ENCODE measurements around the gene ANKS6. TPM values are rescaled to one million over a fixed set of nuclear protein-coding genes. Genes with fewer than 3 reads are reported as not detected.

Gene ANKS6
- total RNA-seq, 1 donor from 2014 or later = 23.8 TPM

GRCh38 chr9:98808411-98808815, 12.1 kb upstream of the ANKS6 start:
- no peak for DNase-seq (ENCODE audit: low read depth)
- peak overlapping the region; percentile 71 for H3K4me3 ChIP-seq (ENCODE audit: low read depth, low read length)
- no peak for TF ChIP-seq CTCF (conservative IDR thresholded peaks at IDR 0.05; ENCODE audit: low read depth, low read length)

GRCh38 chr9:98807814-98808195, 11.4 kb upstream of the ANKS6 start:
- DNase-seq (ENCODE audit: low read depth) = no peak
- H3K4me3 ChIP-seq (ENCODE audit: low read depth, low read length) = peak overlapping the region; percentile 71
- TF ChIP-seq CTCF (conservative IDR thresholded peaks at IDR 0.05; ENCODE audit: low read depth, low read length) = no peak

- no peak for DNase-seq (ENCODE audit: low read depth)
- peak within 1 kb of the TSS; percentile 71 for H3K4me3 ChIP-seq (ENCODE audit: low read depth, low read length)
- TF ChIP-seq CTCF (conservative IDR thresholded peaks at IDR 0.05; ENCODE audit: low read depth, low read length) = no peak
Observed at GRCh38 chr9:98807070-98807813, 10.9 kb upstream of the ANKS6 start, which contains the start of gene GALNT12. Gene GALNT12, plus strand, starts transcription at chr9:98807670. Its CDS starts 29 bp downstream, at chr9:98807699.

- peak; percentile 45 for DNase-seq (ENCODE audit: low read depth)
- peak; percentile 30 for TF ChIP-seq CTCF (conservative IDR thresholded peaks at IDR 0.05; ENCODE audit: low read depth, low read length)
- H3K4me3 ChIP-seq (ENCODE audit: low read depth, low read length) = no peak overlapping the region
Observed at GRCh38 chr9:98806394-98807035, 10.2 kb upstream of the ANKS6 start.

- no peak for TF ChIP-seq CTCF (conservative IDR thresholded peaks at IDR 0.05; ENCODE audit: low read depth, low read length)
- DNase-seq (ENCODE audit: low read depth) = no peak
Observed at GRCh38 chr9:98805506-98806272, 9.3 kb upstream of the ANKS6 start.

GRCh38 chr9:98804083-98804482, 7.7 kb upstream of the ANKS6 start:
- TF ChIP-seq CTCF (conservative IDR thresholded peaks at IDR 0.05; ENCODE audit: low read depth, low read length) = no peak
- DNase-seq (ENCODE audit: low read depth) = no peak
- no peak overlapping the region for H3K4me3 ChIP-seq (ENCODE audit: low read depth, low read length)

More at GRCh38 chr9:98805506-98806272, 9.3 kb upstream of the ANKS6 start:
- no peak overlapping the region for H3K4me3 ChIP-seq (ENCODE audit: low read depth, low read length)
